ENCODE data around the gene PWP1. TPM values are rescaled to one million over a fixed set of nuclear protein-coding genes. Genes with fewer than 3 reads are reported as not detected.

The PWP1 gene
- total RNA-seq, 1 donor from 2014 or later: 84.0 TPM

DNA sequence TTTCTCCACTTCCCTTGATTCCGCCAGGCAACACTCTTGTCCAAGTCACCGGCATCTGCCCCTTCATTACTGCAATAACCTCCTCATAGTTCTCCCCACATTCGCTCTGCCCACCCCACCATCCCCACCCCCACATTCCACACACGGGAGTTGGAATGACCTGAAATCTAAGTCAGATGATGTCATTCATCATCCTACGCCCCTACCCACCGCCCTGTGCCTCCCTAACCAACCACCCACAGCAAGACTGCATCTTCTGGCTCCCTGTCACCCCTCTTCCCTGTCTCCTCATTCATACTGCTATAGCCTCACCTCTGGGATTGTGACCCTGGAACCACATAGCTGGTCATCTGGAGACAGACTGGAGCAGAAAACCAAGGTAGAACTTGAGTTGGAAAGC lies 7.9 kb upstream of the PWP1 start:
- Histone ChIP-seq H3K4me3 (no peak overlapping the region), H3K4me1 (no peaks in the 10 kb centered on the region), H3K27me3 (no peaks in the 10 kb centered on the region), H3K9me3 (no peaks in the 10 kb centered on the region), H3K36me3 (no peaks in the 10 kb centered on the region), H3K27ac (no peak overlapping the region)
- TF ChIP-seq POLR2A (IDR thresholded peaks at IDR 0.05) (no peak), POLR2AphosphoS5 (IDR thresholded peaks at IDR 0.05; ENCODE audit: insufficient read depth in 1 of 2, low read depth in 1 of 2) (no peak)
- TF ChIP-seq, protein P1, sequence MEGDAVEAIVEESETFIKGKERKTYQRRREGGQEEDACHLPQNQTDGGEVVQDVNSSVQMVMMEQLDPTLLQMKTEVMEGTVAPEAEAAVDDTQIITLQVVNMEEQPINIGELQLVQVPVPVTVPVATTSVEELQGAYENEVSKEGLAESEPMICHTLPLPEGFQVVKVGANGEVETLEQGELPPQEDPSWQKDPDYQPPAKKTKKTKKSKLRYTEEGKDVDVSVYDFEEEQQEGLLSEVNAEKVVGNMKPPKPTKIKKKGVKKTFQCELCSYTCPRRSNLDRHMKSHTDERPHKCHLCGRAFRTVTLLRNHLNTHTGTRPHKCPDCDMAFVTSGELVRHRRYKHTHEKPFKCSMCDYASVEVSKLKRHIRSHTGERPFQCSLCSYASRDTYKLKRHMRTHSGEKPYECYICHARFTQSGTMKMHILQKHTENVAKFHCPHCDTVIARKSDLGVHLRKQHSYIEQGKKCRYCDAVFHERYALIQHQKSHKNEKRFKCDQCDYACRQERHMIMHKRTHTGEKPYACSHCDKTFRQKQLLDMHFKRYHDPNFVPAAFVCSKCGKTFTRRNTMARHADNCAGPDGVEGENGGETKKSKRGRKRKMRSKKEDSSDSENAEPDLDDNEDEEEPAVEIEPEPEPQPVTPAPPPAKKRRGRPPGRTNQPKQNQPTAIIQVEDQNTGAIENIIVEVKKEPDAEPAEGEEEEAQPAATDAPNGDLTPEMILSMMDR (IDR thresholded peaks at IDR 0.05): no peak
- no peak for DNase-seq (ENCODE audit: extremely low spot score in 2 of 2)
- intact Hi-C loops (cut with DNase I): no loop called here

GRCh38 chr12:107679336-107679735 lies 6.3 kb upstream of the PWP1 start:
- no peaks in the 10 kb centered on the region for H3K9me3 ChIP-seq
- H3K36me3 ChIP-seq: no peaks in the 10 kb centered on the region
- H3K27me3 ChIP-seq: no peaks in the 10 kb centered on the region
- no peak for TF ChIP-seq POLR2A (IDR thresholded peaks at IDR 0.05)
- TF ChIP-seq, protein P1 (IDR thresholded peaks at IDR 0.05): no peak
- TF ChIP-seq POLR2AphosphoS5 (IDR thresholded peaks at IDR 0.05; ENCODE audit: insufficient read depth in 1 of 2, low read depth in 1 of 2): no peak
- no peak for DNase-seq (ENCODE audit: extremely low spot score in 2 of 2)
- no peaks in the 10 kb centered on the region for H3K4me1 ChIP-seq
- intact Hi-C loops (cut with DNase I): no loop called here
- H3K27ac ChIP-seq: no peak overlapping the region
- no peak overlapping the region for H3K4me3 ChIP-seq

DNA sequence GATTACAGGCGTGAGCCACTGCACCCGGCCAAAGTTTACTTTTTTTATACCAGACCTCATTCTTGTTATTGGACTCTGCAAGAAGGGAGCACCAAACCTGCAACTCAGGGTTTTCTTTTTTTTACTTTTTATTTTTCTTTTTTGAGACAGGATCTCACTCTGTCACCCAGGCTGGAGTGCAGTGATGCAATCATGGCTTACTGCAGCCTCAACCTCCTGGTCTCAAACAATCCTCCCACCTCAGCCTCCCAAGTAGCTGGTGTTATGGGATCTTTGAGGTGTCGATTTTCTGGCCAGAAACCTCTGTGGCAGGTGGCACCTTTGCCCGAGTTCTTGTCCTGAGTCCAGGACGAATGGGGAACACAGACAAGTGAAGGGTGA lies 4.2 kb upstream of the PWP1 start:
- no peaks in the 10 kb centered on the region for H3K36me3 ChIP-seq
- H3K27me3 ChIP-seq: no peaks in the 10 kb centered on the region
- no peak for DNase-seq (ENCODE audit: extremely low spot score in 2 of 2)
- H3K27ac ChIP-seq: no peak overlapping the region
- H3K4me1 ChIP-seq: peaks cover 14% of the 10 kb centered on the region
- intact Hi-C loops (cut with DNase I): no loop called here
- H3K9me3 ChIP-seq: no peaks in the 10 kb centered on the region
- H3K4me3 ChIP-seq: no peak overlapping the region
- TF ChIP-seq, protein P1 (IDR thresholded peaks at IDR 0.05): no peak
- TF ChIP-seq POLR2A (IDR thresholded peaks at IDR 0.05) (no peak), POLR2AphosphoS5 (IDR thresholded peaks at IDR 0.05; ENCODE audit: insufficient read depth in 1 of 2, low read depth in 1 of 2) (no peak)

DNA sequence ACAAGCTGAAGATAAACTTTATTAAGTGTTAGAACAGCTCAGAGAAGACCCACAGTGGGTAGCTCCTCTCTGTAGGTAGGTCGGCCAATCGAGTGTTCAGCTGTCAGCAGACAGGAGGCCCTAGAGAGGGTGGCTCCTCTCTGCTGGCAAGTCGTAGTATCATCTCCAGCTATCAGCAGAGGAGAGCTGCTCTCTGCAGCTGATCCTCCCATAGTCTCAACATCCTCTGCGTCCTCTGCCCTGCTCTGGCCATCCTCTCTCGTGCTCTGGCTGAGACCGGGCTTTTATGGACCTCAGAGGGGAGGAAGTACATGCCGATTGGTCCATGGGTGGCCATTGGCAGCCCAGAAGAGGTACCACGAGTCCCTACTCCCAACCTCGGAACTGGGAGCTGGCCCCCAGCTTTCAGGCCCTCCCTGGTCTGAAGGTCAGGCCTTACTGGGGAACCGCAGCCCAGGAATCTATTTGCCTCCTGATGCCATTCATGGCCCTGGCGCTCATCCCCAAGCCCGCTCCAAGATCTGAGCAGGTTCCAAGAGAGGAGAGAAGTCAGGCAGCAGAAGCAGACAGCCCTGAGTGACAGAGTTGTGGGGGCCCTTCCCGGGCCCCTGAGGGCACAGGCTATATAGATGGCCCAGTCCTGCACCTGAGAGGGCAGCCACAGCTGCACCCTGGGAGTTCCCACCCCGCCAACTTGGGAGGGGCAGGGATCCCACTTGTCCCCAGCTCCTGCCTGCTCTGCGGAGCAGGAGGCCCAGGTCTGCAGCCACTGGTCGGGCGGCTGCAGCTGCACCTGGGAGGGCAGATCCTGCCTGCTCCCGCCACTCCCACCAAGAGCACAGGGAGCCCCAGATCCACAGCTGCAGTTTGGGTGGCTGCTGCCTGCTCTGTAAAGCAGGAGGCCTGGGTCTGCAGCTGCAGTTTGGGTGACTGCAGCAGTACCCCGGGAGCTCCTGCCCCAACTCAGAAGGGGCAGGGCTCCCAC lies 3.5 kb upstream of the PWP1 start:
- no peak for DNase-seq (ENCODE audit: extremely low spot score in 2 of 2)
- Histone ChIP-seq H3K36me3 (no peaks in the 10 kb centered on the region), H3K4me1 (peaks cover 20% of the 10 kb centered on the region), H3K27ac (no peak overlapping the region), H3K4me3 (no peak overlapping the region), H3K27me3 (no peaks in the 10 kb centered on the region), H3K9me3 (no peaks in the 10 kb centered on the region)
- TF ChIP-seq, protein P1 (IDR thresholded peaks at IDR 0.05): no peak
- TF ChIP-seq POLR2A (IDR thresholded peaks at IDR 0.05): no peak
- no peak for TF ChIP-seq POLR2AphosphoS5 (IDR thresholded peaks at IDR 0.05; ENCODE audit: insufficient read depth in 1 of 2, low read depth in 1 of 2)
- intact Hi-C loops (cut with DNase I): no loop called here
